Measurements from ENCODE around the gene SYNDIG1.

Gene SYNDIG1

GRCh38 chr20:24451428-24451827, 18.0 kb upstream of the SYNDIG1 start:
- no peaks in the 10 kb centered on the region for H3K4me1 ChIP-seq (ENCODE audit: control insufficient read depth, insufficient read depth, low read length)
- no peak overlapping the region for H3K4me3 ChIP-seq (ENCODE audit: low read length)
- H3K27me3 ChIP-seq (ENCODE audit: control insufficient read depth, insufficient read depth, low read length): peaks cover under 1% of the 10 kb centered on the region
- no peaks in the 10 kb centered on the region for H3K36me3 ChIP-seq (ENCODE audit: control insufficient read depth, insufficient read depth, low read length)
- no peak overlapping the region for H3K9ac ChIP-seq (ENCODE audit: low read length)
- H3K27ac ChIP-seq (ENCODE audit: low read depth, low read length): no peak overlapping the region

DNA sequence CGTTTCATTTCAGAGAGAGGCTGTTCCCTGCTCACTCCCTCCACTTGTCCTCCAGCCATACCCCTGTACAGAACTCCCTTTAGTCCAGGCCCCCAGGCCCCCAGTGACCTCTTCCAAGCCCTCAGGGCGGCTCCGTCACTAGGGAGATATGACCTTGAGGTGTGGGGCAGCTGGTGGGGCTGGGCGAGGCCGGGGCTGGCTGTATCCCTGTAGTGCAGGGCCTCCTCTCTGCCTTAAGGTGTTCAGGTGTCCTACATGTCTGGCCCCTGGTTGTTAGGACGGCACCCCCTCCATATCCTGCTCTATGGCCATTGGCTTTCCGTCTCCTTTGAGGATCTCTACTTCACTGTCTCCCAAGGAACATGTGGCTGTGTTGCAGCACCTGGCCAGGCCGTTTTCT, 17.4 kb upstream of the SYNDIG1 start:
- Histone ChIP-seq H3K9ac (ENCODE audit: low read length) (no peak overlapping the region), H3K27ac (ENCODE audit: low read depth, low read length) (no peak overlapping the region), H3K4me3 (ENCODE audit: low read length) (no peak overlapping the region), H3K4me1 (ENCODE audit: control insufficient read depth, insufficient read depth, low read length) (no peaks in the 10 kb centered on the region), H3K36me3 (ENCODE audit: control insufficient read depth, insufficient read depth, low read length) (no peaks in the 10 kb centered on the region), H3K27me3 (ENCODE audit: control insufficient read depth, insufficient read depth, low read length) (peaks cover 2% of the 10 kb centered on the region)

DNA sequence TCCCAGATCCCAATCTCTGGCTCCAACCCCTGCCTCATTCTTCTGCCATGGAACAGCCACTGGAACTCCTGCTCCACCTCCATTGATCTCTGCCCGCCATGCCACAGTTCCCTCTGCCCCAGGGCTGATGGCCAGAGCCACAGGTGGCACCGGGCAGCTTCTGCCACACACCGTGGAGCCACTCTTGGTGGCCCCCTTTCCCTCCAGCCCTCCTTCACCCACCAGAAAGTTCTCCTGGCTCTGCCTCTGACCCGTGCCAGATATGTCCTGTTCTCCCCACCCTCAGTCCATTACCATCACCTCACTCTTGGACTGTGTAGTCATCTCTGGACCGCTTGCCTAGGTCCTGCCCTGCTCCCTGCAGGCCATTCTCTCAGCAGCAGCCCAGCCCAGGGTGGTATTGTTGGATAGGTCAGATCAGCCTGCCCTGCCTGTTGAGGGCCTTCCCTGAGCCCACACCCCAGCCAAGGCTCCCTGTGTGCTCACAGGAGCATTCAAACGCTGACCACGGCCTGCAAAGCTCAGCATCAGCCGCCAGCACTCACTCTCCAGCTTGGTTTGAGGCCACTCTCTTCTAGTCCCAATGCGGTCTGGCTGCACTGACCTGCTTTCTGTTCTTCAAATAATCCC, 16.8 kb upstream of the SYNDIG1 start:
- H3K27ac ChIP-seq (ENCODE audit: low read depth, low read length): no peak overlapping the region
- H3K27me3 ChIP-seq (ENCODE audit: control insufficient read depth, insufficient read depth, low read length): peaks cover 2% of the 10 kb centered on the region
- H3K4me3 ChIP-seq (ENCODE audit: low read length): no peak overlapping the region
- H3K4me1 ChIP-seq (ENCODE audit: control insufficient read depth, insufficient read depth, low read length): no peaks in the 10 kb centered on the region
- no peak overlapping the region for H3K9ac ChIP-seq (ENCODE audit: low read length)
- no peaks in the 10 kb centered on the region for H3K36me3 ChIP-seq (ENCODE audit: control insufficient read depth, insufficient read depth, low read length)

DNA sequence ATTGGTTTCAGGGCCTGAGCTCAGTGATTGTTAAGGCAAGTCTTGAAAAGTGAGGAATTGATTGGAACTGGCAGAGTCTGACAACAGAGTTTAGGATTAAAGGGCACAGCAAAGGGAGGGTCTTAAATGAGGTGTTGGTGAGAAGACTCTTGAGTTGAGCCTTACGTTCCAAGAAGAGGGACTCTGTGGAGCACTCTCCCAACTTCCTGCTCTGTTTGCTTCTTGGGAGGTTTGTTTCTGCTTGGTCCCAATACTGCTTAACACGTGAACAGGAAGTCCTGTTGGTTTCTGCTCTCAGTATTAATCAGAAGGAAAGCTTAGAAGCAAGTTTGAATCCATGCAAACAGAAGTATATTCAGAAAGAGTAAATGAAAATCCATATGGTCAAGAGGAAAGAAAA, 15.6 kb upstream of the SYNDIG1 start:
- no peak overlapping the region for H3K4me3 ChIP-seq (ENCODE audit: low read length)
- no peak overlapping the region for H3K9ac ChIP-seq (ENCODE audit: low read length)
- H3K4me1 ChIP-seq (ENCODE audit: control insufficient read depth, insufficient read depth, low read length): no peaks in the 10 kb centered on the region
- no peaks in the 10 kb centered on the region for H3K36me3 ChIP-seq (ENCODE audit: control insufficient read depth, insufficient read depth, low read length)
- H3K27me3 ChIP-seq (ENCODE audit: control insufficient read depth, insufficient read depth, low read length): peaks cover 2% of the 10 kb centered on the region
- no peak overlapping the region for H3K27ac ChIP-seq (ENCODE audit: low read depth, low read length)

- Histone ChIP-seq H3K36me3 (ENCODE audit: control insufficient read depth, insufficient read depth, low read length) (no peaks in the 10 kb centered on the region), H3K27me3 (ENCODE audit: control insufficient read depth, insufficient read depth, low read length) (peaks cover 2% of the 10 kb centered on the region), H3K4me3 (ENCODE audit: low read length) (no peak overlapping the region), H3K4me1 (ENCODE audit: control insufficient read depth, insufficient read depth, low read length) (no peaks in the 10 kb centered on the region), H3K27ac (ENCODE audit: low read depth, low read length) (no peak overlapping the region), H3K9ac (ENCODE audit: low read length) (no peak overlapping the region)
Measured at GRCh38 chr20:24455081-24455480, 14.3 kb upstream of the SYNDIG1 start.

- Histone ChIP-seq H3K9ac (ENCODE audit: low read length) (no peak overlapping the region), H3K4me1 (ENCODE audit: control insufficient read depth, insufficient read depth, low read length) (no peaks in the 10 kb centered on the region), H3K36me3 (ENCODE audit: control insufficient read depth, insufficient read depth, low read length) (no peaks in the 10 kb centered on the region), H3K4me3 (ENCODE audit: low read length) (no peak overlapping the region), H3K27ac (ENCODE audit: low read depth, low read length) (no peak overlapping the region), H3K27me3 (ENCODE audit: control insufficient read depth, insufficient read depth, low read length) (peaks cover 2% of the 10 kb centered on the region)
Measured at GRCh38 chr20:24456398-24456781, 13.0 kb upstream of the SYNDIG1 start.

DNA sequence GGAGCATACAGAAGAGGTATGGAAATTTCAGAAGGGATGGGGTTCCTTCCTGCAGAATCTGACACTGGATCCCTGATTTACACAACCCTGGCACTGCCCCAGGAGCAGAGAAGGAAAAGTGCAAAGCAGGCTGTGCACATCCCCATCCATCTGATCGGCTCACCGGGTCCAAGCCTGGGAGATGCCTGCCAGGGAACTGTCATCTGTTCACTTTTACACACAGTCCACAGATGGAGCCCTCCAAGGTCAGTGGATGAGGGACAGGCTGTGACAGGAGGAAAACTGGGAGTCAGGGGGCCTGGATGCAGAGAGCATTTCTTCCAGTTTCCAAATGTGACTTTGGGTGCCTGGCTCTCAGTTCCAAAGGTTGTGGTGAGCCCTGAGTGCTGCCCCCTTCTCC, 11.0 kb upstream of the SYNDIG1 start:
- Histone ChIP-seq H3K27ac (ENCODE audit: low read depth, low read length) (no peak overlapping the region), H3K4me3 (ENCODE audit: low read length) (no peak overlapping the region), H3K9ac (ENCODE audit: low read length) (no peak overlapping the region), H3K36me3 (ENCODE audit: control insufficient read depth, insufficient read depth, low read length) (no peaks in the 10 kb centered on the region), H3K4me1 (ENCODE audit: control insufficient read depth, insufficient read depth, low read length) (no peaks in the 10 kb centered on the region), H3K27me3 (ENCODE audit: control insufficient read depth, insufficient read depth, low read length) (peaks cover 3% of the 10 kb centered on the region)

DNA sequence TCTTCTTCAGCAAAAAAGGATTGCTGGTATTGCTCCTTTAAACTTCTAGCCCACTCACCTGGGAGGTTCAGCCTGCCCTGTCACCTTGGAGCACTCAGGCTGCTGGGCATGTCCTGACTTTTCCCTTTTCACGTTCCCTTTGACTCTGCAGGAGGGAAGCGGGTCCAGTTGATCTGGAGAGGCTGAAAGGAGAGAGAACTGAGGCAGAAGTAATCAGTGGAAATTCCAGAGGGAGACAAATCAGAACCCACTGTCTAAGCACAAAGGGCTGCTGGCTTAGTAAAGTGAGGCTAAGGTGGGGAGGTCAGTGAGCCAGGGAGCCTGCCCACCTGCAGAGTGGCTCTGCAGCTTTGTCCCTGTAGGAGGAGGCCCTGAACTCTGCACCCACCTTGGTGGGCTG, 9.7 kb upstream of the SYNDIG1 start:
- Histone ChIP-seq H3K27me3 (ENCODE audit: control insufficient read depth, insufficient read depth, low read length) (peaks cover 3% of the 10 kb centered on the region), H3K9ac (ENCODE audit: low read length) (no peak overlapping the region), H3K36me3 (ENCODE audit: control insufficient read depth, insufficient read depth, low read length) (no peaks in the 10 kb centered on the region), H3K4me1 (ENCODE audit: control insufficient read depth, insufficient read depth, low read length) (no peaks in the 10 kb centered on the region), H3K4me3 (ENCODE audit: low read length) (no peak overlapping the region), H3K27ac (ENCODE audit: low read depth, low read length) (no peak overlapping the region)

DNA sequence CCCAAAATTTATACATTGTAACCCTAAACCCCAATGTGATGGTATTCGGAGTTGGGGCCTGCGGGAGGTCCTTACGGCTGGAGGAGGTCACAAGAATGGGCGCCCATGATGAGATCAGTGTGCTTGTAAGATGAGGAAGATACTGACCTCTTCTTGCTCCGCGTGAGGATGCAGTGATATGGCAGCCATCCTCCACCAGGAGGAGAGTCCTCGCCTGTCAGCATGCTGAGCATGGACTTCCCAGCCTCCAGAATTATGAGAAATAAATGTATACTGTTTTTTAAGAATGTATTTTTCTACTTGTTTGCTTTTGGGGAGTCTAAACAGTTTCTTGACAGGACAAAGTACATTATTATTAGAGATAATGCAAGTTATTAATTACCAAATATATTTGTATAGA, 8.7 kb upstream of the SYNDIG1 start:
- Histone ChIP-seq H3K4me1 (ENCODE audit: control insufficient read depth, insufficient read depth, low read length) (no peaks in the 10 kb centered on the region), H3K27me3 (ENCODE audit: control insufficient read depth, insufficient read depth, low read length) (peaks cover 3% of the 10 kb centered on the region), H3K9ac (ENCODE audit: low read length) (no peak overlapping the region), H3K27ac (ENCODE audit: low read depth, low read length) (no peak overlapping the region), H3K36me3 (ENCODE audit: control insufficient read depth, insufficient read depth, low read length) (no peaks in the 10 kb centered on the region), H3K4me3 (ENCODE audit: low read length) (no peak overlapping the region)

GRCh38 chr20:24461848-24462247, 7.6 kb upstream of the SYNDIG1 start:
- Histone ChIP-seq H3K4me1 (ENCODE audit: control insufficient read depth, insufficient read depth, low read length) (no peaks in the 10 kb centered on the region), H3K27ac (ENCODE audit: low read depth, low read length) (no peak overlapping the region), H3K36me3 (ENCODE audit: control insufficient read depth, insufficient read depth, low read length) (no peaks in the 10 kb centered on the region), H3K4me3 (ENCODE audit: low read length) (no peak overlapping the region), H3K9ac (ENCODE audit: low read length) (no peak overlapping the region), H3K27me3 (ENCODE audit: control insufficient read depth, insufficient read depth, low read length) (peaks cover 1% of the 10 kb centered on the region)

DNA sequence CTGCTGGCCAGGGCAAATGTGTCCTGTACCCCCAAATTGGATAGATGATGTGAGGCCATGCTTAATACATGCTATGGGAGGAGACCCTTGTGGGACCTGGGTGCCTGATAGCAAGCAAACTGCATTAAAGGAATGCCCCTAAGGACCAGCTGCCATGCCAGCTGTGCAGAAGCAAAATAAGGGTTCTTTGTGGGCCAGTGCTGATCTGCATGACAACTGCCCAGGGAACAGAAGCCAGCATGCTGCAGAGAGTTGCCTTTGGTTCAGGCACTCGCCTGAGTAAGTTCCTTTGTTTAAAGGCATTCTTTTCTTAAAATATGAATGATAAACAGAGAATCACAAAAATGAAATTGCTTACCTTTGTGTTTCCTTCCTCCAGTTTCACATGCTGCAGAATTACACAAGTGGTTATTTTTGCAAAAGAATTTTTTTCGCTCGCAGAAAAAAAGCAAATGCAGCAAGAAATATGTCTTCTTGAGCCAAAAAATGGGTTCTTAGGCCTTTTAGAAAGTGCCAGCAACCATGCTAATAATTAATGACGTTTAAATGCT, 6.9 kb upstream of the SYNDIG1 start:
- Histone ChIP-seq H3K9ac (ENCODE audit: low read length) (no peak overlapping the region), H3K4me1 (ENCODE audit: control insufficient read depth, insufficient read depth, low read length) (no peaks in the 10 kb centered on the region), H3K36me3 (ENCODE audit: control insufficient read depth, insufficient read depth, low read length) (no peaks in the 10 kb centered on the region), H3K4me3 (ENCODE audit: low read length) (no peak overlapping the region), H3K27me3 (ENCODE audit: control insufficient read depth, insufficient read depth, low read length) (peaks cover 1% of the 10 kb centered on the region), H3K27ac (ENCODE audit: low read depth, low read length) (no peak overlapping the region)

DNA sequence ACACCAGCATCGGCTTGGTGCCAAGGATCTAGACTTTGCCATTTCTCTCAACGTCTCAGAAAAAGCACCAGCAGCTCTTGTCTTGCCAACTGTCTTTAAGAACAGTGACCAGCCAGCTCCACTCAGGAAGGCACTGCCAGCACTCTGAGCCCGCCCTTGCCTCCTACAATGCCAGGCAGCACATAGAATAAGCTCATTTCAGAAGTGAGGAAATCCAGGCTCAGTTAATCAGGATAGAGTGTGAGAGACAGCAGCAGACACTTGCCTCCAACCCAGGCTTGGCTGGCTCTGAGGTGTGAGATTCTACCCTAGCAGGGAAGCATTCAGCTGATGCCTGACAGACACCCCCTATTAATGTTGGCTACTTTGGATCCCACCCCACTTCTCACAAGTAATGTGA, 4.3 kb upstream of the SYNDIG1 start:
- no peaks in the 10 kb centered on the region for H3K4me1 ChIP-seq (ENCODE audit: control insufficient read depth, insufficient read depth, low read length)
- H3K4me3 ChIP-seq (ENCODE audit: low read length): no peak overlapping the region
- peaks cover 4% of the 10 kb centered on the region for H3K27me3 ChIP-seq (ENCODE audit: control insufficient read depth, insufficient read depth, low read length)
- H3K36me3 ChIP-seq (ENCODE audit: control insufficient read depth, insufficient read depth, low read length): no peaks in the 10 kb centered on the region
- no peak overlapping the region for H3K9ac ChIP-seq (ENCODE audit: low read length)
- H3K27ac ChIP-seq (ENCODE audit: low read depth, low read length): no peak overlapping the region

GRCh38 chr20:24465730-24466129, 3.7 kb upstream of the SYNDIG1 start:
- no peak overlapping the region for H3K27ac ChIP-seq (ENCODE audit: low read depth, low read length)
- peaks cover 4% of the 10 kb centered on the region for H3K4me1 ChIP-seq (ENCODE audit: control insufficient read depth, insufficient read depth, low read length)
- no peak overlapping the region for H3K9ac ChIP-seq (ENCODE audit: low read length)
- no peak overlapping the region for H3K4me3 ChIP-seq (ENCODE audit: low read length)
- H3K36me3 ChIP-seq (ENCODE audit: control insufficient read depth, insufficient read depth, low read length): no peaks in the 10 kb centered on the region
- peaks cover 10% of the 10 kb centered on the region for H3K27me3 ChIP-seq (ENCODE audit: control insufficient read depth, insufficient read depth, low read length)
